ENCODE measurements around the gene SUB1.

DNA sequence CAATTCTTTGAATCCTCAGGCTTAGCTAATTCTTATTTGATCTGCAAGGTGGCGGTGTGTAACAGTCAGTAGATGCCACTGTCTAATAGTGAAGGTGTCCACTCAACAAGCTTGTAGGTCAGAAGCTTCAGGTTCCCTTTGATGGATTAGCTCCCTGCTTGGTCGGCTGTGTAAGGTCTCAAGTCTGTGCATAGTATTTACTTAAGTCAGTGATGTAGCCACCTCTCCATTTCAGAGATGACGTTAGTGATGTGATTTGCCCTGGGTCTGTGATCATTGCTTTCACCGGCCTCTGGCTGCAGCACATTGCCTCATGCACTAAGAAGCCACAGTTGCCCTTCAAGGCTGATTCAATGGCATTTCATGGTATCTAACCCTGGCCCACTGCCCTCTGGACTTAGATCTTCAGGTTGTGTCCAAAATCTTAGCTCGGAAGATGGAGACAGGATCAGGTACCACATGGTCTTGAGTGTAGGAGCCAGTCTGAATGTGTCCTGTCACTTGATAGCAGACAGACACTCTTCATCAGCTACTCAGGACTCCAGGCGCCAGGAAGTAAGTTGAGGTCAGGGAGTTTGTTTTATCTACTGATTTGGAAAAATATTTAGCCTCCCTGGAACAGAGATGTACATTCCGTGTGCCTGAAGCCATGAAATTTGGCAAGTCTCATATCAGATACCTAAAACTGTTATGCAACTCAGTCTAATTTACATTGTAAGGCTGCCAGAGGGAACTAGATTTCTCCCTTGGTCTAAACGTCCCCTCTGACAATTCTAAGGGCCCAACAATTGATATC, 42.9 kb downstream of the SUB1 start:
- TF ChIP-seq CTCF (IDR thresholded peaks at IDR 0.05; ENCODE audit: extremely low read depth in 1 of 2, insufficient read depth in 1 of 2, low read depth in 1 of 2, low read length in 2 of 2): no peak
- no peak for TF ChIP-seq POLR2A (IDR thresholded peaks at IDR 0.05; ENCODE audit: low read depth, low read length)
- TF ChIP-seq MYC (IDR thresholded peaks at IDR 0.05; ENCODE audit: low read depth, low read length): no peak
- no peak for TF ChIP-seq POLR2AphosphoS5 (IDR thresholded peaks at IDR 0.05; ENCODE audit: insufficient read depth, low read depth, low read length)
- TF ChIP-seq EZH2 (IDR thresholded peaks at IDR 0.05; ENCODE audit: borderline replicate concordance, low read depth, low read length, severe bottlenecking): no peak
- no peak for TF ChIP-seq FOS (IDR thresholded peaks at IDR 0.05; ENCODE audit: borderline replicate concordance, insufficient read depth, low read length)
- TF ChIP-seq, protein P1, sequence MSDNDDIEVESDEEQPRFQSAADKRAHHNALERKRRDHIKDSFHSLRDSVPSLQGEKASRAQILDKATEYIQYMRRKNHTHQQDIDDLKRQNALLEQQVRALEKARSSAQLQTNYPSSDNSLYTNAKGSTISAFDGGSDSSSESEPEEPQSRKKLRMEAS (IDR thresholded peaks at IDR 0.05; ENCODE audit: insufficient read depth, insufficient read length): no peak
- no peak for TF ChIP-seq GATA2 (IDR thresholded peaks at IDR 0.05; ENCODE audit: insufficient read depth, insufficient read length, low read depth, low read length)
- TF ChIP-seq JUN (IDR thresholded peaks at IDR 0.05; ENCODE audit: borderline replicate concordance, insufficient read depth, insufficient read length, low read depth): no peak
